DND-41 (cell line): ENCODE results near the gene STRN3.

ENCODE experiments used
- EZH2 ChIP-seq: IDR thresholded peaks from 3 replicates; pipeline ENCODE4 v1.6.1; 2012; ENCODE audit warnings: borderline replicate concordance, low read depth, mild to moderate bottlenecking, moderate library complexity, low read length, inconsistent platforms; ENCODE audit not compliant: severe bottlenecking
- TF ChIP-seq, protein P1 (sequence below): IDR thresholded peaks from 2 replicates; pipeline ENCODE4 v1.5.1; 2012; ENCODE audit warnings: borderline replicate concordance, low read length, moderate library complexity, mild to moderate bottlenecking; ENCODE audit not compliant: poor library complexity, severe bottlenecking; ENCODE audit errors: extremely low read depth

DNA sequence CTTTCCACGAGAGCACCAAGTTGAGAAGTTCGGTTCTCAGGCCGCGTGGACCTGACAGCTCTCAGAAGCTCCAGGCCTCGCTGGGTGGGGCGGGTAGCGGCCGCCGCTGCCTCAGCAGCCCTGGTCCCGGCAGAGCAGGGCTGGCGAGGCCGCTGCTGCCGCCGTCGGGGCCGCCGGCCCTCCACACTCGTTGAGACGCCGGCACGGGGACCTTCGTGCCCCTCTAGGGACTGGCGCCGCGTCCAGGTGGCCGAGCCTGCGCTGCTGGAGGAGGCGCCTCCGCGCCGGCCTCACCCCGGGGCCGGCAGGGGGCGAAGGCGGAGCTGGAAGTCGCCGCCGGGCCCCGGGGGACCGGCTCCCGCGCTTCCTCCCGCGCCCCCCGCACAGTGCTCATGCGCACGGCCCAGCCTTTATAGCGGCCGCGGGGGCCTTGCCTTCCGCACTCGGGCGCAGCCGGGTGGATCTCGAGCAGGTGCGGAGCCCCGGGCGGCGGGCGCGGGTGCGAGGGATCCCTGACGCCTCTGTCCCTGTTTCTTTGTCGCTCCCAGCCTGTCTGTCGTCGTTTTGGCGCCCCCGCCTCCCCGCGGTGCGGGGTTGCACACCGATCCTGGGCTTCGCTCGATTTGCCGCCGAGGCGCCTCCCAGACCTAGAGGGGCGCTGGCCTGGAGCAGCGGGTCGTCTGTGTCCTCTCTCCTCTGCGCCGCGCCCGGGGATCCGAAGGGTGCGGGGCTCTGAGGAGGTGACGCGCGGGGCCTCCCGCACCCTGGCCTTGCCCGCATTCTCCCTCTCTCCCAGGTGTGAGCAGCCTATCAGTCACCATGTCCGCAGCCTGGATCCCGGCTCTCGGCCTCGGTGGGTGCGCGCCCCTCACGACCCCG is 151.8 kb downstream of the STRN3 start, which contains the start of gene COCH:
- no peak for TF ChIP-seq EZH2
- TF ChIP-seq, protein P1, sequence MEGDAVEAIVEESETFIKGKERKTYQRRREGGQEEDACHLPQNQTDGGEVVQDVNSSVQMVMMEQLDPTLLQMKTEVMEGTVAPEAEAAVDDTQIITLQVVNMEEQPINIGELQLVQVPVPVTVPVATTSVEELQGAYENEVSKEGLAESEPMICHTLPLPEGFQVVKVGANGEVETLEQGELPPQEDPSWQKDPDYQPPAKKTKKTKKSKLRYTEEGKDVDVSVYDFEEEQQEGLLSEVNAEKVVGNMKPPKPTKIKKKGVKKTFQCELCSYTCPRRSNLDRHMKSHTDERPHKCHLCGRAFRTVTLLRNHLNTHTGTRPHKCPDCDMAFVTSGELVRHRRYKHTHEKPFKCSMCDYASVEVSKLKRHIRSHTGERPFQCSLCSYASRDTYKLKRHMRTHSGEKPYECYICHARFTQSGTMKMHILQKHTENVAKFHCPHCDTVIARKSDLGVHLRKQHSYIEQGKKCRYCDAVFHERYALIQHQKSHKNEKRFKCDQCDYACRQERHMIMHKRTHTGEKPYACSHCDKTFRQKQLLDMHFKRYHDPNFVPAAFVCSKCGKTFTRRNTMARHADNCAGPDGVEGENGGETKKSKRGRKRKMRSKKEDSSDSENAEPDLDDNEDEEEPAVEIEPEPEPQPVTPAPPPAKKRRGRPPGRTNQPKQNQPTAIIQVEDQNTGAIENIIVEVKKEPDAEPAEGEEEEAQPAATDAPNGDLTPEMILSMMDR: no peak
